ENCODE data around the gene TSNAX. TPM values are rescaled to one million over a fixed set of nuclear protein-coding genes. Genes with fewer than 3 reads are reported as not detected.

The TSNAX gene
- total and polyA plus RNA-seq, 2 of the 8 experiments (the other 6 are each of a cell fraction or from before 2014, with no cell fraction given) = 7.7 to 34.0 TPM

DNA sequence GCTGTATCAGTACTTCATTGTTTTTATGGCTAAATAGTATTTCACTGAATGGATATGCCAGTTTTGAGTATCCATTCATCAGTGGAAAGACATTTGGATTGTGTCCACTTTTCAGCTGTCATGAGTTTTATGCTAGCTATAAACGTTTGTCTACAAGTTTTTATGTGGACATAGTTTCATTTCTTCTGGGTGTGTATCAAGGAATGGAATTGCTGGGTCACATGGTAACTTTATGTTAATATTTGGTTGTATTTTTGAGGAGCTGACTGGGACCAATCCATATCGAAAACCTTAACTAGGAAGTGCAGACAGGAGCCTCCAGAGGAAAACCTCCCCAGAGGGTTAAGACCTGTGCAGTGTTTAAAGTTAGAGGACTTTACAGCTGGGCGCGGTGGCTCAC is 66.3 kb downstream of the TSNAX start:
- FAIRE-seq (no peak), DNase-seq (ENCODE audit: low read depth in 1 of 2, low spot score in 2 of 2) (no peak)
- Histone ChIP-seq H3K18ac (ENCODE audit: extremely low read depth, low read length) (no peak overlapping the region), H3K4me2 (ENCODE audit: insufficient read depth in 1 of 2, low read depth in 2 of 2, low read length in 2 of 2) (no peak overlapping the region), H2AK5ac (ENCODE audit: low read depth, low read length) (no peak overlapping the region), H4K8ac (ENCODE audit: extremely low read depth, insufficient read depth, low read length) (no peak overlapping the region), H3K23me2 (ENCODE audit: low read depth, low read length) (no peaks in the 10 kb centered on the region), H3K79me1 (ENCODE audit: low read depth, low read length) (no peaks in the 10 kb centered on the region), H3K9ac (replicated peaks in 1 of 4; ENCODE audit: extremely low read depth in 1 of 4, low read depth in 3 of 4, low read length in 3 of 4) (no peak overlapping the region), H4K20me1 (replicated peaks in 1 of 2; ENCODE audit: control insufficient read depth in 1 of 2, insufficient read depth in 2 of 2, low read length in 2 of 2) (no peaks in the 10 kb centered on the region), H2BK20ac (ENCODE audit: low read length) (no peak overlapping the region), H3K14ac (ENCODE audit: insufficient read length) (no peak overlapping the region), H3K36me3 (ENCODE audit: control insufficient read depth in 2 of 4, insufficient read depth in 4 of 4, low read length in 3 of 4) (no peaks in the 10 kb centered on the region), H3K56ac (replicated peaks; ENCODE audit: insufficient read length, low read depth, low read length) (no peak overlapping the region), H2AFZ (ENCODE audit: low read length) (no peak overlapping the region), H3K4me3 (ENCODE audit: extremely low read depth in 1 of 4, insufficient read depth in 2 of 4, low read depth in 3 of 4, low read length in 4 of 4) (no peak overlapping the region), H3K4ac (replicated peaks; ENCODE audit: insufficient read length, low read depth, low read length) (no peak overlapping the region), H3K9me3 (ENCODE audit: insufficient read depth in 2 of 2, low read depth in 1 of 2, low read length in 1 of 2) (no peaks in the 10 kb centered on the region), H2BK12ac (ENCODE audit: low read depth, low read length) (no peak overlapping the region), H4K91ac (replicated peaks; ENCODE audit: insufficient read length, low read length) (no peak overlapping the region), H3K23ac (ENCODE audit: insufficient read length) (no peak overlapping the region), H4K5ac (ENCODE audit: insufficient read length, low read depth, low read length) (no peak overlapping the region), H2BK5ac (ENCODE audit: low read depth, low read length) (no peak overlapping the region), H2BK15ac (ENCODE audit: low read length) (no peak overlapping the region), H3K27ac (ENCODE audit: low read depth, low read length) (no peak overlapping the region), H2BK120ac (replicated peaks; ENCODE audit: low read depth, low read length) (no peak overlapping the region), H3K27me3 (replicated peaks in 1 of 4; ENCODE audit: control insufficient read depth in 3 of 4, extremely low read depth in 1 of 4, insufficient read depth in 3 of 4, low read length in 3 of 4) (peaks cover 0 to 1% (median 0%) of the 10 kb centered on the region in 4 experiments; a peak in 1 of 7 replicates), H3K4me1 (replicated peaks in 1 of 4; ENCODE audit: control insufficient read depth in 3 of 4, insufficient read depth in 4 of 4, low read length in 3 of 4) (peaks cover 0 to 3% (median 0%) of the 10 kb centered on the region in 4 experiments; a peak in 3 of 7 replicates), H3K79me2 (ENCODE audit: control insufficient read depth in 1 of 2, insufficient read depth in 2 of 2, low read length in 2 of 2) (no peaks in the 10 kb centered on the region)
- ChIA-PET CTCF (ENCODE audit: partially characterized antibody) (interaction anchor here (2.2 kb wide), 1 partner anchor 238 kb away, joined by 9 read pairs; no protein-coding TSS in a partner anchor), POLR2A (ENCODE audit: partially characterized antibody) (no interaction called here)
- 85% methylated on average over 4 of the region's 4 CpGs; no CpG with 5 or more reads in 1 of the 2 experiments for WGBS, 2 experiments (ENCODE audit: extremely low coverage in 1 of 2, insufficient coverage in 1 of 2, insufficient read length in 1 of 2, insufficient replicate concordance in 2 of 2, low coverage in 1 of 2, low lambda C conversion rate in 2 of 2, missing lambda C conversion rate in 1 of 2)
- TF ChIP-seq POLR2A (IDR thresholded peaks at IDR 0.05; ENCODE audit: control extremely low read depth in 1 of 2, low read depth in 2 of 2, low read length in 2 of 2) = no peak
- TF ChIP-seq, protein P1, sequence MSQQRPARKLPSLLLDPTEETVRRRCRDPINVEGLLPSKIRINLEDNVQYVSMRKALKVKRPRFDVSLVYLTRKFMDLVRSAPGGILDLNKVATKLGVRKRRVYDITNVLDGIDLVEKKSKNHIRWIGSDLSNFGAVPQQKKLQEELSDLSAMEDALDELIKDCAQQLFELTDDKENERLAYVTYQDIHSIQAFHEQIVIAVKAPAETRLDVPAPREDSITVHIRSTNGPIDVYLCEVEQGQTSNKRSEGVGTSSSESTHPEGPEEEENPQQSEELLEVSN (IDR thresholded peaks at IDR 0.05) = no peak
- no peak for TF ChIP-seq BCL11A (IDR thresholded peaks at IDR 0.05; ENCODE audit: low read depth in 2 of 2, low read length in 2 of 2)
- TF ChIP-seq, protein P2, sequence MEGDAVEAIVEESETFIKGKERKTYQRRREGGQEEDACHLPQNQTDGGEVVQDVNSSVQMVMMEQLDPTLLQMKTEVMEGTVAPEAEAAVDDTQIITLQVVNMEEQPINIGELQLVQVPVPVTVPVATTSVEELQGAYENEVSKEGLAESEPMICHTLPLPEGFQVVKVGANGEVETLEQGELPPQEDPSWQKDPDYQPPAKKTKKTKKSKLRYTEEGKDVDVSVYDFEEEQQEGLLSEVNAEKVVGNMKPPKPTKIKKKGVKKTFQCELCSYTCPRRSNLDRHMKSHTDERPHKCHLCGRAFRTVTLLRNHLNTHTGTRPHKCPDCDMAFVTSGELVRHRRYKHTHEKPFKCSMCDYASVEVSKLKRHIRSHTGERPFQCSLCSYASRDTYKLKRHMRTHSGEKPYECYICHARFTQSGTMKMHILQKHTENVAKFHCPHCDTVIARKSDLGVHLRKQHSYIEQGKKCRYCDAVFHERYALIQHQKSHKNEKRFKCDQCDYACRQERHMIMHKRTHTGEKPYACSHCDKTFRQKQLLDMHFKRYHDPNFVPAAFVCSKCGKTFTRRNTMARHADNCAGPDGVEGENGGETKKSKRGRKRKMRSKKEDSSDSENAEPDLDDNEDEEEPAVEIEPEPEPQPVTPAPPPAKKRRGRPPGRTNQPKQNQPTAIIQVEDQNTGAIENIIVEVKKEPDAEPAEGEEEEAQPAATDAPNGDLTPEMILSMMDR (IDR thresholded peaks at IDR 0.05; ENCODE audit: control extremely low read depth in 1 of 3, insufficient read depth in 1 of 3, low read depth in 1 of 3, low read length in 3 of 3) = no peak
- no peak for TF ChIP-seq CBX5 (IDR thresholded peaks at IDR 0.05; ENCODE audit: low read depth, low read length)
- no peak for TF ChIP-seq EGR1 (IDR thresholded peaks at IDR 0.05; ENCODE audit: borderline replicate concordance, low read depth, low read length)
- TF ChIP-seq, protein P3, sequence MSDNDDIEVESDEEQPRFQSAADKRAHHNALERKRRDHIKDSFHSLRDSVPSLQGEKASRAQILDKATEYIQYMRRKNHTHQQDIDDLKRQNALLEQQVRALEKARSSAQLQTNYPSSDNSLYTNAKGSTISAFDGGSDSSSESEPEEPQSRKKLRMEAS (IDR thresholded peaks at IDR 0.05) = no peak
- no peak for TF ChIP-seq ASH2L (IDR thresholded peaks at IDR 0.05; ENCODE audit: low read length)
- TF ChIP-seq EZH2 (IDR thresholded peaks at IDR 0.05; ENCODE audit: low read depth, low read length, severe bottlenecking) = no peak
